Fibroblast of mammary gland (primary cell): ENCODE results near the gene C16orf54.
A peak's percentile ranks its signal among the peaks of the same experiment; 100 is the strongest.
"Not testable (repeated sequence)": the region's sequence is repeated elsewhere in the genome, so short reads cannot be mapped to it uniquely, and the experiment has no call there.

Experiments used
- DNase-seq: peaks from one replicate; pipeline ENCODE4 v3.0.0-alpha.2; 2010; ENCODE audit warnings: low read depth
- H3K4me3 ChIP-seq: 2 replicates; pipeline ENCODE4 v1.5.1; 2011; ENCODE audit warnings: low read depth, mild to moderate bottlenecking, low read length, moderate library complexity; ENCODE audit not compliant: control insufficient read depth
- TF ChIP-seq, protein P1 (sequence below): conservative IDR thresholded peaks from 2 replicates; pipeline ENCODE4 v1.5.1; 2011; ENCODE audit warnings: low read depth, low read length, inconsistent platforms; ENCODE audit not compliant: control insufficient read depth, insufficient read depth

Gene C16orf54

GRCh38 chr16:29789775-29790182, 44.0 kb upstream of the C16orf54 start:
- H3K4me3 ChIP-seq: peak overlapping the region; percentile 73
- TF ChIP-seq, protein P1, sequence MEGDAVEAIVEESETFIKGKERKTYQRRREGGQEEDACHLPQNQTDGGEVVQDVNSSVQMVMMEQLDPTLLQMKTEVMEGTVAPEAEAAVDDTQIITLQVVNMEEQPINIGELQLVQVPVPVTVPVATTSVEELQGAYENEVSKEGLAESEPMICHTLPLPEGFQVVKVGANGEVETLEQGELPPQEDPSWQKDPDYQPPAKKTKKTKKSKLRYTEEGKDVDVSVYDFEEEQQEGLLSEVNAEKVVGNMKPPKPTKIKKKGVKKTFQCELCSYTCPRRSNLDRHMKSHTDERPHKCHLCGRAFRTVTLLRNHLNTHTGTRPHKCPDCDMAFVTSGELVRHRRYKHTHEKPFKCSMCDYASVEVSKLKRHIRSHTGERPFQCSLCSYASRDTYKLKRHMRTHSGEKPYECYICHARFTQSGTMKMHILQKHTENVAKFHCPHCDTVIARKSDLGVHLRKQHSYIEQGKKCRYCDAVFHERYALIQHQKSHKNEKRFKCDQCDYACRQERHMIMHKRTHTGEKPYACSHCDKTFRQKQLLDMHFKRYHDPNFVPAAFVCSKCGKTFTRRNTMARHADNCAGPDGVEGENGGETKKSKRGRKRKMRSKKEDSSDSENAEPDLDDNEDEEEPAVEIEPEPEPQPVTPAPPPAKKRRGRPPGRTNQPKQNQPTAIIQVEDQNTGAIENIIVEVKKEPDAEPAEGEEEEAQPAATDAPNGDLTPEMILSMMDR: no peak
- no peak for DNase-seq

DNA sequence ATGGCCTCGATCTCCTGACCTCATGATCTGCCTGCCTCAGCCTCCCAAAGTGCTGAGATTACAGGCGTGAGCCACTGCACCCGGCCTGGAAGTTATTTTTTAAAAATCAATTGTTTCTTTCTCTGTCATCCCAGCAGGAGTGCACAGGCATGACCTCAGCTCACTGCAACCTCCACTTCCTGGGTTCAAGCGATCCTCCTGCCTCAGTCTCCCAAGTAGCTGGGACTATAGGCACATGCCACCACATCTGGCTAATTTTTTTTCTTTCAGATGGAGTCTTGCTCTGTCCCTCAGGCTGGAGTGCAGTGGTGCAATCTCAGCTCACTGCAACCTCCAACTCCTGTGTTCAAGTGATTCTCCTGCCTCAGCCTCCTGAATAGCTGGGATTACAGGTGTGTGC, 41.4 kb upstream of the C16orf54 start:
- not testable (repeated sequence) for H3K4me3 ChIP-seq, DNase-seq

- DNase-seq: peak; percentile 61
- TF ChIP-seq, protein P1: peak; percentile 64
- peak overlapping the region; percentile 27 for H3K4me3 ChIP-seq
Measured at GRCh38 chr16:29784901-29785500, 39.2 kb upstream of the C16orf54 start.

GRCh38 chr16:29784157-29784556, 38.4 kb upstream of the C16orf54 start:
- TF ChIP-seq, protein P1: no peak
- H3K4me3 ChIP-seq: no peak overlapping the region
- no peak for DNase-seq

DNA sequence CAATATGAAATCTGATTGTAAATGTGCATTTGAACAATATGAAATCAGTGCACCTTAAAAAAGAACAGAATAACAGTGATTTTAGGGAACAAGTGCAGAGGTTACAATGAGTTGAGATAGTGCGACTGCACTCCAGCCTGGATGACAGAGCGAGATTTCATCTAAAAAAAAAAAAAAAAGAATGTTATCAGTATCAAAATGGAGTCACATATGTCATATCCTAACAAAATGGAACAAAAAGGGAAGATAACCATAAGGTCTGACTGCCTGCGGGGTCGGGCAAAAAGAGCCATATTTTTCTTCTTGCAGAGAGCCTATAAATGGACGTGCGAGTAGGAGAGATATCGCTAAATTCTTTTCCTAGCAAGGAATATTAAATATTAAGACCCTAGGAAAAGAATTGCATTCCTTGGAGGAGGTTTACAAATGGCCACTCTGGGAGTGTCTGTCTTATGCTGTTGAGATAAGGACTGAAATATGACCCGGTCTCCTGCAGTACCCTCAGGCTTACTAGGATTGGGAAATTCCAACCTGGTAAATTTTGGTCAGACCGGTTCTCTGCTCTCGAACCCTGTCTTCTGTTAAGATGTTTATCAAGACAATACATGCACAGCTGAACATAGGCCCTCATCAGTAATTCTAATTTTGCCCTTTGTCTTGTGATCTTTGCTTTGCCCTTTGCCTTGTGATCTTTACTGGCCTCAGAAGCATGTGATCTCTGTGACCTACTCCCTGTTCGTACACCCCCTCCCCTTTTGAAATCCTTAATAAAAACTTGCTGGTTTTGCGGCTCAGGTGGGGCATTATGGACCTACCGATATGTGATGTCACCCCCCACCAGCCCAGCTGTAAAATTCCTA, 37.5 kb upstream of the C16orf54 start:
- H3K4me3 ChIP-seq, DNase-seq: not testable (repeated sequence)

DNA sequence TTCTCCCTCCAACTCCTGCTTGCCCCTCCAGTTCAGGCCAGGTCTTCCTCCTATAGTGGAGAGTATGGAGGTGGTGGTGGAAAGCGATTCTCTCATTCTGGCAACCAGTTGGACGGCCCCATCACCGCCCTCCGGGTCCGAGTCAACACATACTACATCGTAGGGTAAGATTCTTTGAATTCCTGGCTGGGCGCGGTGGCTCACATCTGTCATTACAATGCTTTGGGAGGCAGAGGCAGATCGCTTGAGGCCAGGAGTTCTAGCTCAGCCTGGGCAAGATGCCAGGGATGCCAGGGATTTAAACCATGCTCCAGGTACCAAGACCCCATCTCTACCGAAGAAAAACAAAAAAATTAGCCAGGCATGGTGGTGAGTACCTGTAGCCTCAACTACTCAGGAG, 33.7 kb upstream of the C16orf54 start:
- TF ChIP-seq, protein P1: no peak
- no peak overlapping the region for H3K4me3 ChIP-seq
- no peak for DNase-seq

DNA sequence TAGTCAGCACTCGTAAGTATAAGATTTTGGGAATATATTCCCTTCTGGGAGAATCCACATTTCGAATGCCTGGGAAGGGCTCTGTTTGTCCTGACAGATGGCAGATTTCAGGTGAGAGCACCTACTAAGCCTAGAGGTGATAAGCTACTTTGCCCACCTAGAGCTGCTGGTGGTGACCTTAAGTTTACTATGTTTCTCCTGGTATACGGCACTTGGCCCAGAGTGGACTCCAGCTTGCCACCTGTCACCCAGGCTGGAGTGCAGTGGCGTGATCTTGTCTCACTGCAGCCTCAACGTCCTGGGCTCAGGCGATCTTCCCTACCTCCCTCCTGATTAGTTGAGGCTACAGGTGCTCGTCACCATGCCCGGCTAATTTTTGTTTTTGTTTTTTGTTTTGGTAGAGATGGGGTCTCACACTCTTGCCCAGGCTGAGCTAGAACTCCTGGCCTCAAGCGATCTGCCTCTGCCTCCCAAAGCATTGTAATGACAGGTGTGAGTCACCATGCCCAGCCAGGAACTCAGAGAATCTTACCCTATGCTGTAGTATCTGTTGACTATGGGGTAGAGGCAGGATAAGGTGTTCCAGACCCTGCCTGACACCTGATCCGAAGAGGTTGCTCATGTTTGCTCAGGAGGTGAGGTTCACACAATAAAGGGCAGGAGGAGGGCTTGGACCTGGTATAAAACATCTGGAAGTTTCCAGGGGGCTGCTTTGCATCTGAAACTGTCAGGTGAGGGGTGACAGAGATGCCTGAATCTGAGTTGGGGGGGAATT, 32.0 kb upstream of the C16orf54 start, which contains the start of gene ZG16:
Gene ZG16 (plus strand): TSS at position 681 of the 775 bp plus-strand sequence. CDS start 1,011 bp downstream, outside the sequence.
- no peak within 1 kb of the TSS for H3K4me3 ChIP-seq
- TF ChIP-seq, protein P1: no peak
- DNase-seq: no peak
